OCI-LY1 (cell line): ENCODE measurements around the gene LRMDA.

Experiments used
- H2AFZ ChIP-seq: fragments of 200-600 bp; sonication (generic), shearing (Covaris generic); 2 replicates; pipeline ENCODE4 v1.6.0; 2014; ENCODE audit warnings: antibody characterized with exemption, mild to moderate bottlenecking, low read length
- H3F3A ChIP-seq: fragments of 200-600 bp; sonication (generic), shearing (Covaris generic); 2 replicates; pipeline ENCODE4 v1.6.0; 2014; ENCODE audit warnings: mild to moderate bottlenecking, antibody characterized with exemption, low read length, moderate library complexity; ENCODE audit not compliant: insufficient read depth
- H3K27ac ChIP-seq: fragments of 200-600 bp; sonication (generic); 2 replicates; pipeline ENCODE4 v1.5.1; 2014; ENCODE audit warnings: low read length, mixed run types, mild to moderate bottlenecking, low read depth; ENCODE audit not compliant: poor library complexity, severe bottlenecking
- H3K27me3 ChIP-seq: fragments of 200-600 bp; sonication (generic); 2 replicates; pipeline ENCODE4 v1.6.0; 2014; ENCODE audit warnings: antibody characterized with exemption, mild to moderate bottlenecking, low read length, moderate library complexity; ENCODE audit not compliant: insufficient read depth
- H3K36me3 ChIP-seq: fragments of 200-600 bp; sonication (generic); 2 replicates; pipeline ENCODE4 v1.6.1; 2014; ENCODE audit warnings: mild to moderate bottlenecking, antibody characterized with exemption, low read length, moderate library complexity, mixed read lengths; ENCODE audit not compliant: insufficient read depth
- H3K4me1 ChIP-seq: fragments of 200-600 bp; sonication (generic); 2 replicates; pipeline ENCODE4 v1.5.1; 2014; ENCODE audit warnings: mild to moderate bottlenecking, low read length, moderate library complexity; ENCODE audit not compliant: insufficient read depth, severe bottlenecking
- H3K4me2 ChIP-seq: fragments of 200-600 bp; sonication (generic), shearing (Covaris generic); 2 replicates; pipeline ENCODE4 v1.6.1; 2014; ENCODE audit warnings: low read length
- H3K4me3 ChIP-seq: fragments of 200-600 bp; sonication (generic); 2 replicates; pipeline ENCODE4 v1.5.1; 2014; ENCODE audit warnings: low read length, low read depth, mild to moderate bottlenecking, mixed read lengths; ENCODE audit not compliant: poor library complexity, severe bottlenecking
- H3K79me2 ChIP-seq: fragments of 200-600 bp; shearing (Covaris generic); 2 replicates; pipeline ENCODE4 v1.6.1; 2016; ENCODE audit warnings: mixed run types, low read length, mixed read lengths; ENCODE audit not compliant: insufficient read depth
- H3K9ac ChIP-seq: fragments of 200-600 bp; sonication (generic), shearing (Covaris generic); 2 replicates; pipeline ENCODE4 v1.6.1; 2014; ENCODE audit warnings: mild to moderate bottlenecking, low read length, mixed read lengths
- H3K9me2 ChIP-seq: fragments of 200-600 bp; sonication (generic), shearing (Covaris generic); 2 replicates; pipeline ENCODE4 v1.6.1; 2014; ENCODE audit warnings: low read depth, mild to moderate bottlenecking, low read length, mixed read lengths
- H3K9me3 ChIP-seq: fragments of 200-600 bp; shearing (Covaris generic); 2 replicates; pipeline ENCODE4 v1.6.1; 2014; ENCODE audit warnings: low read length, mixed read lengths
- H4K20me1 ChIP-seq: fragments of 200-600 bp; sonication (generic), shearing (Covaris generic); 2 replicates; pipeline ENCODE4 v1.6.0; 2016; ENCODE audit warnings: mild to moderate bottlenecking, low read length; ENCODE audit not compliant: insufficient read depth
- CTCF ChIP-seq: fragments of 200-600 bp; sonication (generic), shearing (Covaris generic); IDR thresholded peaks from 2 replicates; pipeline ENCODE4 v1.5.1; 2017; ENCODE audit warnings: mild to moderate bottlenecking, antibody characterized with exemption, low read length, moderate library complexity, mixed read lengths
- EZH2 ChIP-seq: fragments of 200-600 bp; sonication (generic), shearing (Covaris generic); IDR thresholded peaks from 2 replicates; pipeline ENCODE4 v1.8.0; 2017; ENCODE audit warnings: borderline replicate concordance, mixed run types, mild to moderate bottlenecking, antibody characterized with exemption, low read length, moderate library complexity, mixed read lengths

LRMDA gene

DNA sequence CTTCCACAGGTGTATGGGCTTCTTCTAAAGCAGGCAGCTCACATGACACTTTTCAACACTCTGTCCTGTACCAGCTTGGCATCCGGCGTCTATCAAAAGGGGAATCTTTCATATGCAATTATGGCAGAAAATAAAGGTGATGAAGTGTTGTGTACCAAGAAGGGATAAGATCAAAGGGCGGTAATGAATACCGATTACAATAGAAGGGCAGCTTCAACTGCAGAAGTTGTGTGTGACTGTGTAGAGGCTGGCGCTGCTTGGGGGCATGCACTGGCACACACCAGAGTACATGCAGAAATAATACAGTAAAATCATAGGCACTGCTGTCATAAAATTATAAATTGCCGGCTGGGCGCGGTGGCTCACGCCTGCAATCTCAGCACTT is 744.7 kb downstream of the LRMDA start:
- no peak overlapping the region for H3K4me3 ChIP-seq
- H2AFZ ChIP-seq = no peak overlapping the region
- no peak overlapping the region for H3K4me2 ChIP-seq
- no peaks in the 10 kb centered on the region for H3F3A ChIP-seq
- no peaks in the 10 kb centered on the region for H3K4me1 ChIP-seq
- H3K27ac ChIP-seq = no peak overlapping the region
- H3K36me3 ChIP-seq = no peaks in the 10 kb centered on the region
- H3K9me3 ChIP-seq = no peaks in the 10 kb centered on the region
- no peaks in the 10 kb centered on the region for H3K27me3 ChIP-seq
- H3K9ac ChIP-seq = no peak overlapping the region
- H3K9me2 ChIP-seq = no peaks in the 10 kb centered on the region
- no peaks in the 10 kb centered on the region for H4K20me1 ChIP-seq
- no peaks in the 10 kb centered on the region for H3K79me2 ChIP-seq
- TF ChIP-seq EZH2 = no peak
- no peak for TF ChIP-seq CTCF

DNA sequence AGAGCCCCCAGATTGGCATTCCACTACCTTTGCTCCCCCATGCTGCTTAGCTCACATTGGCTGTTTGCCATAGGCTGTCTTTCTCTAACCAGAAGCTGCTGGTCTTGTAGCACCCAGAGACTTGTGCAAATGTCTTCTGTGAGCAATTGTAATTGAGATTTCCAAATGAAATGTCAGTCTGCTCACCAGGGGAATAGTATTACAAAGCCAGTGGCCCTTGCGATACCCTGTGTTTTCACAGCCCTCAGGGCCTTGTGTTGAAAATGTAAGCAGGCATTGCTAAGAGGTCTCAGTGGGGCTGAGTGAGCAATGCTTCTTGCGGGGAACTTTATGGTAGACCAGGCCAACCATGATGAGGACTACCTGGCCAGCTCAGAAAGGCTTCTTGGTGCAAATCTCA is 746.5 kb downstream of the LRMDA start:
- H3K4me3 ChIP-seq = no peak overlapping the region
- no peaks in the 10 kb centered on the region for H3K27me3 ChIP-seq
- no peaks in the 10 kb centered on the region for H3K4me1 ChIP-seq
- no peaks in the 10 kb centered on the region for H3F3A ChIP-seq
- no peaks in the 10 kb centered on the region for H3K9me3 ChIP-seq
- no peaks in the 10 kb centered on the region for H3K36me3 ChIP-seq
- H2AFZ ChIP-seq = no peak overlapping the region
- TF ChIP-seq EZH2 = no peak
- TF ChIP-seq CTCF = no peak
- no peak overlapping the region for H3K27ac ChIP-seq
- no peaks in the 10 kb centered on the region for H3K79me2 ChIP-seq
- no peaks in the 10 kb centered on the region for H4K20me1 ChIP-seq
- no peak overlapping the region for H3K9ac ChIP-seq
- H3K4me2 ChIP-seq = no peak overlapping the region
- H3K9me2 ChIP-seq = no peaks in the 10 kb centered on the region

DNA sequence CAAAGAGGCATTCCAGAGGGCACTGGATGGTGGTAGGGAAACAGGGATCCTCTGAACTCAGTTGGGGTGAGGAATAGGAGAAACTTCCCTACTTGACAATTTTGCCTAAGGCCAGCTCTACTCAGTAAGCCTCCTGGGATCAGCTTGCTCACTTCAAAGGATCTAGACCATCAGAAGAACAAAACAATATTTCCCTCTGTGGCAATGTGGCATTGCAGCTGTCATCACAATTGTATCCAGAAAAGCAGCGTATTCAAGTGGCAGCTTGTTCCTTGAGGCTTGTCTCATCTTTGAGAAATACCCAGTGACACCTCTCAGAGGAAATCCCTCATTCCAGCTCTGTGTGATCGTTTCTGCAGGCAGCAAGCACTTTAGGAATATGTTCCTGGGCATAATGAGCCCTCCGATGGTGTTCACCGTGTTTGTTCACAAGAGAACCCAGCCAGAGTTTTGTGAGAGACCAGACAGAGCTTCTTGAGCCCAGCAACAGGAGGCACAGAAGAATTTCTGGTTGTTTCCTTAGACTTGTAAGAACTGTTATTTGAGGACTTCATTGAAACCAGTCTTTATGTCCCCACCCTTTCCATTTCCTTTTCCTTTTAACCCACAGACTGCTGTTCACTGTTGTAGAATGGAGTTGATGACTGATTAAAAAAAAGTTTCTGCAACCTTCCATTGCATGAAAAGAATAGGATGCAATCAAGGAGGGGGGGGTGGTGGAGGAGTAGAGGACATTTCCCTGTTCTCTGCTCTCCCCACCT is 747.3 kb downstream of the LRMDA start:
- no peak overlapping the region for H2AFZ ChIP-seq
- no peaks in the 10 kb centered on the region for H3F3A ChIP-seq
- no peak overlapping the region for H3K4me2 ChIP-seq

More for the DNA sequence above, 747.3 kb downstream of the LRMDA start:
- H3K27ac ChIP-seq = no peak overlapping the region
- H3K4me3 ChIP-seq = no peak overlapping the region
- H4K20me1 ChIP-seq = no peaks in the 10 kb centered on the region
- no peaks in the 10 kb centered on the region for H3K9me2 ChIP-seq
- no peak overlapping the region for H3K9ac ChIP-seq
- H3K27me3 ChIP-seq = no peaks in the 10 kb centered on the region
- H3K36me3 ChIP-seq = no peaks in the 10 kb centered on the region
- no peaks in the 10 kb centered on the region for H3K4me1 ChIP-seq
- no peaks in the 10 kb centered on the region for H3K79me2 ChIP-seq
- H3K9me3 ChIP-seq = no peaks in the 10 kb centered on the region
- TF ChIP-seq EZH2 (no peak), CTCF (no peak)
